Endothelial cell of umbilical vein (primary cell): ENCODE measurements around the gene MYO7B.

ENCODE experiments used
- EZH2 ChIP-seq: IDR thresholded peaks from 2 replicates; pipeline ENCODE4 v1.6.1; 2012; ENCODE audit warnings: borderline replicate concordance, low read depth, mild to moderate bottlenecking, moderate library complexity, low read length, inconsistent platforms; ENCODE audit not compliant: severe bottlenecking
- FOS ChIP-seq: IDR thresholded peaks from 2 replicates; pipeline ENCODE4 v1.6.1; 2011; ENCODE audit warnings: mild to moderate bottlenecking, low read length, moderate library complexity, borderline replicate concordance; ENCODE audit not compliant: insufficient read depth
- JUN ChIP-seq: IDR thresholded peaks from 2 replicates; pipeline ENCODE4 v1.6.1; 2011; ENCODE audit warnings: borderline replicate concordance, low read depth; ENCODE audit not compliant: insufficient read length, insufficient read depth
- MYC ChIP-seq: IDR thresholded peaks from one replicate; pipeline ENCODE4 v1.6.1; 2011; ENCODE audit warnings: mild to moderate bottlenecking, low read depth, low read length
- POLR2A ChIP-seq: IDR thresholded peaks from 2 replicates; pipeline ENCODE4 v1.6.1; 2012; ENCODE audit warnings: low read depth, mild to moderate bottlenecking, control low read depth, low read length
- POLR2AphosphoS5 ChIP-seq: IDR thresholded peaks from 2 replicates; pipeline ENCODE4 v1.6.1; 2012; ENCODE audit warnings: low read depth, mild to moderate bottlenecking, control low read depth, low read length, moderate library complexity; ENCODE audit not compliant: insufficient read depth
- TF ChIP-seq, protein P1 (sequence below), 2 donors: IDR thresholded peaks; 1 replicate in 1 of 2; 2 replicates in 1 of 2; pipeline ENCODE4 v1.5.1; 2011; ENCODE audit warnings: low read length in 2 of 2, mild to moderate bottlenecking in 2 of 2, moderate library complexity in 2 of 2, control low read depth in 1 of 2, inconsistent platforms in 1 of 2, low read depth in 1 of 2; ENCODE audit not compliant: insufficient read depth in 1 of 2; ENCODE audit errors: extremely low read depth in 1 of 2
- TF ChIP-seq, protein P2 (sequence below): IDR thresholded peaks from 2 replicates; pipeline ENCODE4 v1.6.1; 2011; ENCODE audit not compliant: insufficient read depth, insufficient read length

- no peak for TF ChIP-seq JUN
- TF ChIP-seq EZH2: no peak
- TF ChIP-seq POLR2A: no peak
- TF ChIP-seq, protein P1, sequence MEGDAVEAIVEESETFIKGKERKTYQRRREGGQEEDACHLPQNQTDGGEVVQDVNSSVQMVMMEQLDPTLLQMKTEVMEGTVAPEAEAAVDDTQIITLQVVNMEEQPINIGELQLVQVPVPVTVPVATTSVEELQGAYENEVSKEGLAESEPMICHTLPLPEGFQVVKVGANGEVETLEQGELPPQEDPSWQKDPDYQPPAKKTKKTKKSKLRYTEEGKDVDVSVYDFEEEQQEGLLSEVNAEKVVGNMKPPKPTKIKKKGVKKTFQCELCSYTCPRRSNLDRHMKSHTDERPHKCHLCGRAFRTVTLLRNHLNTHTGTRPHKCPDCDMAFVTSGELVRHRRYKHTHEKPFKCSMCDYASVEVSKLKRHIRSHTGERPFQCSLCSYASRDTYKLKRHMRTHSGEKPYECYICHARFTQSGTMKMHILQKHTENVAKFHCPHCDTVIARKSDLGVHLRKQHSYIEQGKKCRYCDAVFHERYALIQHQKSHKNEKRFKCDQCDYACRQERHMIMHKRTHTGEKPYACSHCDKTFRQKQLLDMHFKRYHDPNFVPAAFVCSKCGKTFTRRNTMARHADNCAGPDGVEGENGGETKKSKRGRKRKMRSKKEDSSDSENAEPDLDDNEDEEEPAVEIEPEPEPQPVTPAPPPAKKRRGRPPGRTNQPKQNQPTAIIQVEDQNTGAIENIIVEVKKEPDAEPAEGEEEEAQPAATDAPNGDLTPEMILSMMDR (IDR thresholded peaks at IDR 0.05; ENCODE audit: extremely low read depth in 1 of 2, insufficient read depth in 1 of 2, low read depth in 1 of 2, low read length in 2 of 2): no peak
- TF ChIP-seq, protein P2, sequence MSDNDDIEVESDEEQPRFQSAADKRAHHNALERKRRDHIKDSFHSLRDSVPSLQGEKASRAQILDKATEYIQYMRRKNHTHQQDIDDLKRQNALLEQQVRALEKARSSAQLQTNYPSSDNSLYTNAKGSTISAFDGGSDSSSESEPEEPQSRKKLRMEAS: no peak
- TF ChIP-seq MYC: no peak
- no peak for TF ChIP-seq POLR2AphosphoS5
- no peak for TF ChIP-seq FOS
These were observed 24.9 kb downstream of the MYO7B start for GRCh38 chr2:127560201-127560930.
